Measurements from ENCODE around the gene PPP6R2.

Gene PPP6R2

DNA sequence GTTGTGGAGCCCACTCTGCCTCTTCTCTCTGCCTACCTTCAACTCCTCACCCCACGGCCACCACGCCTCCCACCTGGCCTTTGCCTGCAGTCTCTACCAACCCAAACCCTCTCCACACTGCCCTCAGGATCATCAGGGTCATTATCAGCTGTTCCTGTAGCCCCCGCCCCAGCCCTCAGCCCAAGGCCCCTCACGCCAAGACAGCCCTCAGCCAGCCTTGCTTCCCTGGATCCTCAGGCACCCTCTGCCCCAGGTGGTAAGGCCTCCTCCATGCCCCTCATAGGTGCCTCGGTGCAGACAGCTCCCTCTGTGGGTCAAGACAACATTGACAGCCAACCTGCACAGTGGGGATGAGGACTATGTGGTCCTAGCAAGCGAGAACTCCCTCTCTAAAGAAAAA is 130.0 kb downstream of the PPP6R2 start:
- no peak for DNase-seq

DNA sequence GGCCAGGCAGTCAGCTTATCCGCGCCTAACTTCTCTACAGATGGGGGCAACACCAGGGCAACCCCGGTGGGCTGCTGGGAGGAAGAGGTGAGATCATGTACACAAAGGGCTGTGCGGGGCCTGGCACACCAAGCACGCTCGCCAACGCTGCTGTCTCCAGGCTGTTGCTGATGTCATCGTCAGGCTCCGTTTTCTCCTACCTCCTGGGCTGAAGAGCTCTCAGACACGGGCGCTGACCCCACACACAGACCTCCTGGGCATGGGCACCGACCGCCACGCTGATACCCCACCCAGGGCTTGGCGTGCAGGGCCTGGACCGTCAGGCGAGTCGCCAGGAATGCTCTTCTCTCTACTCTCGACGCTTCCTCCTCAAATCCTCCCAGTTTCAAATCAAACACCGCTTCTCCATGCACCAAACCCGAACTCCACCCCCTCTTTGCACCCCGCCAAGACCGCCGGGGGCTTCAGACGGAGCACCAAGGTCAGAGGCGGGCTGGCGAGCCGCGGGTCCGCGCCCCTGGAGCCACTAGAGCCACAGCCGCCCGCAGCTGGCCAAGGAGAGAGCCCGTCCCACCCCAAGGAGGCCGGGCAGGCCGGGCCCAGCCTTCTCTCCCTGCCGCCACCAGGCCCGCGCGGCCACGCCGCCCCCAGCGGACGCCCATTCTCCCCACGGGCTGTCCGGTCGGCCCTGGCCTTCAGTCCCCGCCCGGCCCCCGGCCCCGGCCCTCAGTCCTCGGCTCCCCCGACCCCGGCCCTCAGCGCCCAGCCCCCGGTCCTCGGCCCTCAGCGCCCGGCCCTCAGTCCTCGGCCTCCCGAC is 130.9 kb downstream of the PPP6R2 start:
- DNase-seq: no peak

DNA sequence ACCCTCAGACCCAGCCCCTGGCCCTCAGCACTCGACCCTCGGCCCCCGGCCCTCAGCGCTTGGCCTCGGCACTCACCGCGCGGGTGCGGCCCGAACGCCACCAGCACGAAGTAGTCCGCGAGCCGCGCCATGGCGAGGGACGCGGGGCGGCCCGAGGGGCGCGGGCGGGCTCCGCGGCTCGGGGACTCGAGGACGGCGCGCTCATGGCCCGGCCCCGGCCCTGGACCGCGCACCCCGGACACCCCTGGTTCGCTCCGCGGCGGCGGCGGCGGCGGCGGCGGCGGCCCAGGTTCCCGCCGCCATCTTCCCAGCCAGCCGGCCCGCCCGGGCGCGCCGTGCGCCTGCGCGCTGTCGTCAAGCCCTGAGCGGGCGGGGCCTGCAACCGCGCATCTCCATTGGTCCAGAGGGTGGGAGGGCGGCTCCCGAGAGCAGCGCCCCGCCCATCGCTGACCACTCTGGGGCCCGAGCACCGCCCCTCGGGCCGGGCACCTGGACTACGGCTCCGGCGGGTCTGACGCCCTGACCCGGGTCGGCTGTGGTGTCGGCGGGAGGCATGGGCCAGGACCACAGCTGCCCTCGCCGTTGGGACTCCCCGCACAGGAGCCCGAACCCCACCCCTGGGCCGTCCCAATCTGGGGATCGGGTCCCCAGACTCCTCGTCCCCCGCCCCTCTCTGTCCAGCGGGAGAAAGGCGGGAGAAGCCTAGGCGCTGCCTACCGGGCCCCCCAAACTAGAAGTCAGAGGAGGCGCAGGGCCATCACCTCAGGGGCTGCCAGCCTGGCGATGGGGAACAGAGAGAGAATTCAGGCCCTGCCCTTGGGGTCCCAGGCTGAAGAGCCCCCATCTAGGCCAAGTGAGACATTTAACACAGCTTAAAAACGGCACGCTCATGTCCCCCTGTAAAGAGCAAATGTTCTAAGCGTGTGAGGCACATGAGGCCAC is 131.9 kb downstream of the PPP6R2 start, which contains the start of gene SBF1:
Gene SBF1, minus strand, starts transcription at position 326 of the 942 bp plus-strand sequence. Its CDS starts 195 bp downstream, at position 131.
- DNase-seq: peak; percentile 85 to 92

DNA sequence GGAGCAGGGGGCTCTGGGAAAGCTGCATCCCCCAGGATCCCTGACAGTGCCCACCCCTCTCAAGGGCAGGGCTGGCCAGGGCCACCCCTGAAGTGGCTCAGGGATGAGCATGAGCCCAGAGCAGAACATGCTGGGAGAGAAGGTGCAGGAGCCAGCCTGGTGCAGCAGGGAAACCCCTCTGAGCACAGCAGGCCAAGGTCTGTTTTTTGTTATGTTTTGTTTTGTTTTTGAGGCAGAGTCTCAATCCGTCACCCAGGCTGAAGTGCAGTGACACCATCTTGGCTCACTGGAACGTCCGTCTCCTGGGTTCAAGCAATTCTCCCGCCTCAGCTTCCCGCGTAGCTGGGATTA is 132.5 kb downstream of the PPP6R2 start:
- no peak for DNase-seq

DNA sequence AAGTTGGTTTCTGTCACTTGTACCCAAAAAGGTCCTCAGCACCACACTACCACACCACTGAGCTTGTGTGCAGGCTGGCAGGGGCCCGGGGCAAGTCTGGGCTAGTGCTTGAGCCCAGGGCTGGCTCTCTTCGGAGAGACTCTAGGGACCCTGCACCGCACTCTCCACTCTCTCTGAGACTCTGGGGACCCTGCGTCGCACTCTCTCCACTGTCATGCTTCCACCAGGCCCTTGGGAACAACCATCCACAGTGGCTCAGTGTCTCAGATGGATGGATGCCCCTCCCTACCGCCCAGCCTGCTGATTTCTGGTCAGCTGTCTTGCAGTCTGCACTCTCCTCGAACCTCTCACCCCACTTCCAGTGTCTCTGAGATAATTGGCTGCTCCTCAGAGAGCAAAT is 133.7 kb downstream of the PPP6R2 start:
- DNase-seq: no peak

DNA sequence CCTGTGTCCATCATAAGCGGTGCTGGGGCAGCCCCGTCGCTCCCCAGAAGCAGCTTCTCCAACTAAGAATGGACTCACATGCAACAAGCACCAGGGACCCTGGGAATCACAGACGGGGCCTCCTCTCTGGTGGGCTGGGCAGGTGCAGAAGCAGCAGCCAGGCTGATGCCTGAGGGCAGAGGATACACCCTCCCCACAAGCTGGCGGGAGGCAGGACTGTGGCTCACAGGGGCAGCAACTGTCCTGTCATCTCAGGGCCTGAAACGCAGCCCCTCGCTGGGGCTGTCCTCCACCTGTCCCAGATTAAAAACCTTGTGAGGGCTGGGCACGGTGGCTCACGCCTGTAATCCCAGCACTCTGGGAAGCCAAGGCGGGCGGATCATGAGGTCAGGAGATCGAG is 134.8 kb downstream of the PPP6R2 start:
- no peak for DNase-seq

DNA sequence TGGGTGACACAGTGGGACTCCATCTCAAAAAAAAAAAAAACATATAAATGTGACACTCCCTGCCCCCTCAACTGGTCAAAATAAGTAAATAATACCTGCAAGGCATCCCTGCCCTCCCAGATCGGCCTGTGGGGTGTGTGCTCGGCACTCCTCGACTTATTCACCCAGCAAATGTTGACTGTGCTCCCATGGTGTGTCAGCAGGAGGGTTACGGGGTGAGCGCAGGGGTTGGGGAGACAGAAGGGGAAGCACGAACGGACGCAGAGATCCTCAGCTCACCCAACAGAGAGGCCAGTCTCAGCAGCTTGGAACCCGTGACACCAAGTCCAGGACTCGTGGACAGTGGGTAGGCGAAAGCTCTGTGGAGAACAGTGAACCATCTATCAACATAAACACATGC is 136.6 kb downstream of the PPP6R2 start:
- no peak for DNase-seq

DNA sequence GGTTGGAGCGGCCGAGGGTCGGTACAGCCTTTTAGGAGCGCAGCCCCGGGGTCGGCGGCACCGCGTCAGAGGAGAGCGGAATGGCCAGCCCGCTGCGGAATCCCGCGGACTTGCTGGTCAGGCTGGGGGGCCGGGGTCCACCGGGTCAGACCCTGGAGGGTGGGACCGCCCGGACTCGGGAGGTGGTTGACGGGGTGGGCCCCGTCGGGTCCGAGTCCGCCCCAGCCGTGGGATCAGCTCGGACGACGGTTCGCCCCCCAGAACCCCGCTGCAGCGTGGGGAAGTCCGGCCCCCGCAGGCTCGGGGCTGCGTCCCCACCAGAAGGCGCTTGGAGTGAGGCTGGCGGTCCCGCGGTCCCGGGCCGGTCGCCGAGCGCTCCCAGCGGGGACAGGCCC is 137.9 kb downstream of the PPP6R2 start:
- no peak for DNase-seq

DNA sequence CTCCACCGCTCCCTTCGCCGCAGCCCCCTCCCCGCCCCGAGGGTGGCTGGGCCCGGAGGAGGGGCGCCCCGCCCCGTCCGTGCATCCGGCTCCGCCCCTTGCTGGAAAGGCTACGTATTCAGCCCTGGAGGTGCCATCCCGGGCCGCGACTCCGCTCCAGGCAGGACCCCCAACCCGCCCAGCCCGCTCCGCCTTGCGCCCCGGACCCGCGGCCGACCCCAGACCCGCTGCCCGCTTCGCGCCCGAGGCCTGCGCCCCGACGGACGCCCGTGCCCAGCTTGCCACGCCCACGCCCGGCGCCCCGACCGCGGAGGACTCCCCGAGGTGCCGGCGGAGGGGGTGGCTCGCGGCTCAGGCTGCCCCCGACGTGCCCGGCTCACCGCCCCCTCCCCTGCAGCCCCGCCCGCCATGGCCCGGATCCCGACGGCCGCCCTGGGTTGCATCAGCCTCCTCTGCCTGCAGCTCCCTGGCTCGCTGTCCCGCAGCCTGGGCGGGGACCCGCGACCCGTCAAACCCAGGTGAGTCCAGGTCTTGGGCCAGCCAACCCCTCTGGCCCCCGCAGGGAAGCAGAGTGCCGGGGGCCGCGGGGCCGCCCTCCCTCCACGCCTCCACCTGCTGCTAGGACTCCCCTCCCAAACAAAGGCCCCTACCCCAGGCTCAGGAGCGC is 138.4 kb downstream of the PPP6R2 start, which contains the start of gene ADM2:
Gene ADM2, plus strand, starts transcription at position 104 of the 667 bp plus-strand sequence. Its CDS starts 305 bp downstream, at position 409.
- DNase-seq: peak in 1 of 2 experiments; percentile 42

DNA sequence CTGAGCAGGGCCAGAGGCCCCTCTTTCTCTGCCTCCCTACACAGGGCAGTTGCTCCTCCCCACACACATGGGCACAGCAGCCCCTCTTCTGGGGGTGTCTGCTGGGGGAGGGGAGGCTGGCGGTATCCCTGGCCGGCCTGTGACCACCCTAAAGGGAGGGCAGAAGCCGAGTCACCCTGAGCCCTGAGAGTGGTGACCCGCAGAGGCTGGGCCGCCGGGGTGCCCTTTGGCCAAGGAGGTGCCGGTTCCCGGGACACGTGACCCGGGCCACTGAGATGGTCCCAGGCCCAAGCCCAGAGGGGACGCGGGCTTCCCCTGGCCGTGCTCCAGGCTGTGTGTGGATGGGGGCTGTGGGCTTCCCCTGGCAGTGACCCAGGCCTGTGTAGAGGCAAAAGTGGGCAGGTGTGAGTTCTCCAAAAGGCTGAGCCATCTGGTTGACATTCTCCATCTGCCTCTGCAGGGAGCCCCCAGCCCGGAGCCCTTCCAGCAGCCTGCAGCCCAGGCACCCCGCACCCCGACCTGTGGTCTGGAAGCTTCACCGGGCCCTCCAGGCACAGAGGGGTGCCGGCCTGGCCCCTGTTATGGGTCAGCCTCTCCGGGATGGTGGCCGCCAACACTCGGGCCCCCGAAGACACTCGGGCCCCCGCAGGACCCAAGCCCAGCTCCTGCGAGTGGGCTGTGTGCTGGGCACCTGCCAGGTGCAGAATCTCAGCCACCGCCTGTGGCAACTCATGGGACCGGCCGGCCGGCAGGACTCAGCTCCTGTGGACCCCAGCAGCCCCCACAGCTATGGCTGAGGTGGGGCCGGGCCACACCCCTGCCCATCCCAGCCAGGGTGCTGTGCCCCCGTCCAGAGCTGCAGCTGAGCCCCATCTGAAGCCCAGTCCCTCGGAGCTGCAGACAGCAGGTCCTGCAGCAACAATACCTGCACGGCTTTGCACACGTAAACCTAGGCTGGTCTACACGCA is 139.3 kb downstream of the PPP6R2 start:
- no peak for DNase-seq

DNA sequence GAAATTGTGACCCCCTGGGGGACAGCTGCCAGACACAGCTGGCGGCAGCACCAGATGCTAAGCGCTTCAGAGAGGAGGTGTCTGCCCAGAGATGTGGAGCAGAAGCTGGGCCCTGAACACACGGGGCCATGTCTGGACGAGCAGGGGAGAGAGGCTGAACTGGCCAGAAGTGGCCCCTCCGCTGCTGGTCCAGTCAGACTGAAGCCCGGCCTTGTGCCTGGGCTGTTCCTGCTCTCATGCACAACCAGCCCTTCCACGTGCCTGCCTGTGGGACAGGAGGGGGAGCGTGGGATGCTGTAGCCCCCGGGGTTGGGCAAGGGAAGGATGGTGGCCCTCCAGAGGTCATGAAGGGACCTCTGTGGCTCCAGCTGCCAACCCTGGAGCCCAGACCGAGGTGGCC is 140.0 kb downstream of the PPP6R2 start:
- DNase-seq: no peak

DNA sequence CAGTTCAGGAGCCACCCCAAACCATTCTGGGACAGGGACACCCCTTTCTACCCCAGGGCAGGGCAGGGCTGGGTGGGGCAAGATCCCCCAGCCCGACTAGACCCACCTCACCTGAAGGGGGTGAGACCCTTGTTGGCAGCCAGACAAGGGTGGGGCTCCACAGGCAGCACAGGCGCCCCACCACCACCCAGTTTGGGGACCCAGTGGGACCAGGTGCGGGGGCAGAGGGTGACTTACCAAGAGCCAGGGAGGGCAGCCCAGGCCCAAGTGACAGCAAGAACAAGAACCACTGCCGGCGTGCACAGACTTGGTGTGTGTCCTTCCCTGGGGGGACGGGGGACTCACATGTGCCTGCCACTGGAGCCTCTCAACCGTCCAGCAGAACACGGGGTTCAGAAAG is 140.4 kb downstream of the PPP6R2 start:
- DNase-seq: no peak

DNA sequence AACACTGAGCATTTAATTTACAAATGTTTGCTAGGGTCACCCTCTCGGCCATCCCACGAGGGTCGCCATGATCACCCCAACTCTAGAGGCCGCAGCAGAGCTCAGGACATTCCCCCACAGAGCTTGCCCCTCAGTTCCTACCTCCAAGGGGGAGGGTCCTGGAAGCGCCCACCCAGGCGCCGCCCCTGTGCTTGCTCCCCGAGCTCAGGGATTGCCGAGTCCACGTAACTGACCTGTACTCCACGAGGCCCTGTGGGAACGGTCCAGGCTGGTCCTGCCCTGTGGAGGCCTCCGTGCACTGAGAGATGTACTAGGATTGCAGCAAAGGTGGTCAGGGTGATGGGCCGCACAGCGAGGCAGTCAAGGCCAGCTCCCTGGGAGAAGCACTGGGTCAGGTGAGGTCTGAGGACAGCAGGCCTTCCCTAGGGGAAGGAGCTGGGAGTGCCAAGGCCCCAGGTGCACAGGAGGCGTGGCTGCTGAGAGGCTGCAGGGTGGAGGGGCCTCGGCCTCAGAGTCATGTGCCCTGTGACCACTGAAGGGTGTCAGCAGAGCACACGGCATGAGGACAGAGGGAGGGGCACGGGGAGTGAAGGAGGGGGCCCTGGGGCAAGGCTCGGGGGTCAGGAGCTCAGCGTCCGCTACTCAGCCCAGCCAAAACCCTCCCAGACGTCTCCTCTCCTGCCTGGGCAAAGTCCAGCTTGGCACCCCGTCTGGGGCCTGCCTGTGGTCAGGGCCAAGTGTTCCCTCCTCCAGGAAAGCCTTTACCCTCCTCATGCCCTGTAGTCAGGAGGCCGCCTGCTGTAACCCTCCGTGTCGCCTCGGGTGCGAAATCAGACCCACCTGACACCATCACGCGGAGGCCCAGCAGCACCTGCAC is 141.1 kb downstream of the PPP6R2 start:
- no peak for DNase-seq

DNA sequence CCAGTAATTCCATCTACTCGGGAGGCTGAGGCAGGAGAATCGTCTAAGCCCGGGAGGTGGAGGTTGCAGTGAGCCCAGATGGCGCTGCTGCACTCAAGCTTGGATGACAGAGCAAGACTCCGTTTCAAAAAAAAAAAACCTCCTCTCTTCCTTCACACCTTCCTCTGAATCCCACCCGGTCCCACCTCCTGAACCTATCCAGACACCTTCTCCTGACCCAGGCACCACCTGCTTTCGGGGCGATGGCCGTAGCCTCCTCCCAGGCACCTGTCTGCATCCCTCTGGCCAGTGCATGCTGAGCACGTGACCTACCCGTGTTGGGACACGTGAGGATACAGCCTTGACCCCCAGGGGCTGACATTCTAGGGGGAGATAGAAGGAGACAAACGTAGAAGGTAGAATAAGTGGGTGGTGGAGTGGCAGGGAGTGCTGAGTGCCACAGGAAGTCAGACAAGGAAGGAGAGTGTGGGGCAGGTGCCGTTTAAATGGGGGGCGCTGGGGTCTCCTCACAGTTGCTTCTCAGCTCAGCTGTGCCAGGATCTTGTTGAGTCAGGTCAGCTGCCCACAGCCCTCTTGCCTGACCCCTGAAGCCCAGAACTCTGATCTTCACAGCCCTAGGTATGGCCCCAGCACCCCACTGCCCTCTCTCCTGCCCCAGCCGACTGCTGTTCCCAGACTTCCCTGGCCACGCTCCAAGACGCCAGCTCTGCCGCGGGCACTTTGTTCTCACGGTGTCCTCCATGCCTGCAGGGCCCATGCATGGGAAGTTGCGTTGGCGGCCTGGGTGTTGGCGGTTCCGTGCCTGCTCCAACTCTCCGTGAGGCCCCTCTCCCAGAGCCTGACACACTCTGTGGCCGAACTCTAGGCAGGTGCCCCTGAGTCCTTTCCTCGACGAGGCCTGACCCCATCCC is 142.3 kb downstream of the PPP6R2 start:
- no peak for DNase-seq

DNA sequence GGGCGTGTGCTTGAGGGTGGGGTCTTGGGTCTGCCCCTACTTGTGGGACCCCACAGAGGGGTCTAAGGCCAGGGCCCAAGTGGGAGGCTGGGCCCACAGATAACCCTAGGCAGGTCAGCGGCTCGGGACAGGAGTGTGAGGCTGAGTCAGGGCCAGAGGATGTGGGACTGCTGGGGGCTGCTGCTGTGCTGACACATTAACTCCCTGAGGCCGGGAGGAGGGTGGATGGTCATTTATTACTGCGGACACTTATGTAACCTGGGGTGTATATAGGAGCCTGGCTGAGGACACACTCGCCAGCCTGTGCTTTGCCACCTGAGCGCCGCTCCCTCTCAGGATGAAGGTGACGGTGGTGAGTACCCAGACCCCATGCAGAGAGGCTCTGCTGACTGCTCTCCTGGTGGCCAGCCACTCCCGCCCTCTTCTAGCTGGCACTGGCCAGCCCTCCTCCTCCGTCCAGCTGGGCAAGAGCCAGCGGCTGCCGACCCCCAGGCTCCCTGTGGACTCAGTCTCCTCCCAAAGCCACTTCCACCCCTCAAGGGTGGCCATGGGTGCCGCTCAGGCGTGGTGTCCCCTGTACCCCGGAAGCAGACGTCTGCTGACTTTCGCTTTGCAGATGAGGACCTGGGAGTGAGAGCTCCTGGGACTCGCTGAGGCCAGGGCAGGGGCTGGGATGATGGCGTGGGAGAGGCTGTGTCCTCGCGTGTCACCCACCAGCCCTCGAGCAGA is 143.6 kb downstream of the PPP6R2 start, which contains the start of gene MIOX:
Gene MIOX, plus strand, starts transcription at position 299 of the 729 bp plus-strand sequence. Its CDS starts 39 bp downstream, at position 338.
- DNase-seq: no peak

DNA sequence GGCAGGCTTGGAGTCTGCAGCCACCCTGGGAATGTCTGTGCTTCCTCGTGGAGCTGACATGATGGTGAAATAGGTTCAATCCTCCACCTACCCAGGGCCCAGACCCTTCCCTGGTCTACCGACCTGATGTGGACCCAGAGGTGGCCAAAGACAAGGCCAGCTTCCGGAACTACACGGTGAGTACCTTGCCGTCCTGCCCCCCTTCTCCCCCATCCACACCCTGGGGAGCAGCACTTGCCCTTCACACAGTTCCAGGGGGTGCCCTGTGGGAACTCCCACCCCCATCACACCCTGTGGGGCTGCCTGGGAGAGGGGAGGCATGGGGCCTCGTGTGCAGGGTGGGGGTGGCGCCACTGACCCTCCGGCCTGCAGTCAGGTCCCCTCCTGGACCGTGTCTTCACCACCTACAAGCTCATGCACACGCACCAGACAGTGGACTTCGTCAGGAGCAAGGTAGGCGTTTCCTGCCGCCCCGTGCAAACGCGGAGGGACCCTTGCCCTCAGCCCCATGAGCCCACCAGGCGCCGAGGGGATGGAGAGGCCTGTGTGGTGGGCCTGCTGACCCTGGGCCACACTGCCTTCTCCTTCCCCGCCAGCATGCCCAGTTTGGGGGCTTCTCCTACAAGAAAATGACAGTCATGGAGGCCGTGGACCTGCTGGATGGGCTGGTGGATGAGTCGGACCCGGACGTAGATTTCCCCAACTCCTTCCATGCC is 144.3 kb downstream of the PPP6R2 start:
- no peak for DNase-seq

DNA sequence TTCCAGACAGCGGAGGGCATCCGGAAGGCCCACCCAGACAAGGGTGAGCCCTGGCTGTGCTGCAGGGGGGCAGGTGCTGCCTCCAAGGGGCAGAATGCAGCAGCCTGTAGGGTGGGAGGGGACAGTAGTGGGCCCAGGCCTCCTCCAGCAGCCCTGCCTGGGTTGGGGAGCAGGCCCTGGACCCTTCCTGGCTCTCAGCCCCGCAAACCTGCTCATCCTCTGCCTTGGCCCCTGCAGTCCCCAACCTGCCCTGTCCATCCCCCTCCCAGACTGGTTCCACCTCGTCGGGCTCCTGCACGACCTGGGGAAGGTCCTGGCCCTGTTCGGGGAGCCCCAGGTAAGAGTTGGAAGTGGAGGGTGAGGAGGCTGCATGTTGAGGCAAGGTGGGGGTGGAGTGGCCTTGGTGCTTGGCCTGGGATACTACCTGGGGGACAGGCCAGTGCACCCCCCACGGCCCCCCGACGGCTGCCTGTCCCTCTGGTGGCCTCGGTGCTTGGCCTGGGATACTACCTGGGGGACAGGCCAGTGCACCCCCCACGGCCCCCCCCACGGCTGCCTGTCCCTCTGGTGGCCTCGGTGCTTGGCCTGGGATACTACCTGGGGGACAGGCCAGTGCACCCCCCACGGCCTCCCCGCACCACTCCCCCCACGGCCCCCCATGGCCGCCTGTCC is 145.0 kb downstream of the PPP6R2 start:
- DNase-seq: no peak

DNA sequence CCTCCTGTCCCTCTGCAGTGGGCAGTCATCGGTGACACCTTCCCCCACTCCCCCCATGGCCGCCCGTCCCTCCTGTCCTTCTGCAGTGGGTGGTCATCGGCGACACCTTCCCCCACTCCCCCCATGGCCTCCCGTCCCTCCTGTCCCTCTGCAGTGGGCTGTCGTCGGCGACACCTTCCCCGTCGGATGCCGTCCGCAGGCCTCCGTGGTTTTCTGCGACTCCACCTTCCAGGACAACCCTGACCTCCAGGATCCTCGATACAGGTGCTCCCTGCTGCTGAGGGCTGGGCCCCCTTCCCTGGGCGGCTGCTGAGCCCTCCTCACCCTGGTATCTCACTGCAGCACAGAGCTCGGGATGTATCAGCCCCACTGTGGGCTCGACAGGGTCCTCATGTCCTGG is 145.8 kb downstream of the PPP6R2 start:
- no peak for DNase-seq

All from NCI-H1930 (cell line).